Neuronal stem cell (in vitro differentiated cells): Measurements from ENCODE around the gene ATP9B.

Experiments
- DNase-seq: peaks from one replicate; pipeline ENCODE4 v3.0.0-alpha.2; 2013; ENCODE audit warnings: low spot score
- H2AFZ ChIP-seq: one replicate; pipeline ENCODE4 v1.6.1; 2013; ENCODE audit warnings: mild to moderate bottlenecking, low read length, inconsistent platforms
- H2AK5ac ChIP-seq: 2 replicates; pipeline ENCODE4 v1.6.1; 2013; ENCODE audit warnings: low read depth, mild to moderate bottlenecking, inconsistent platforms, low read length, moderate library complexity, mixed read lengths
- H2BK120ac ChIP-seq: 2 replicates; pipeline ENCODE4 v1.6.1; 2013; ENCODE audit warnings: low read depth, mild to moderate bottlenecking, inconsistent platforms, low read length, moderate library complexity, mixed read lengths
- H2BK12ac ChIP-seq: one replicate; pipeline ENCODE4 v1.6.1; 2013; ENCODE audit warnings: low read length, inconsistent platforms
- H2BK15ac ChIP-seq: 2 replicates; pipeline ENCODE4 v1.6.1; 2013; ENCODE audit warnings: mild to moderate bottlenecking, low read length, inconsistent platforms, mixed read lengths
- H2BK5ac ChIP-seq: one replicate; pipeline ENCODE4 v1.6.1; 2013; ENCODE audit warnings: inconsistent platforms, mild to moderate bottlenecking, low read length, moderate library complexity
- H3K14ac ChIP-seq: one replicate; pipeline ENCODE4 v1.6.1; 2013; ENCODE audit warnings: low read length, inconsistent platforms
- H3K18ac ChIP-seq: 2 replicates; pipeline ENCODE4 v1.6.1; 2013; ENCODE audit warnings: low read length, inconsistent platforms
- H3K23ac ChIP-seq: 2 replicates; pipeline ENCODE4 v1.6.1; 2013; ENCODE audit warnings: low read depth, mild to moderate bottlenecking, mixed read lengths, low read length, inconsistent platforms; ENCODE audit not compliant: poor library complexity
- H3K27ac ChIP-seq: replicated peaks from 3 replicates; pipeline ENCODE4 v1.5.1; 2013; ENCODE audit warnings: low read length, inconsistent platforms
- H3K27me3 ChIP-seq, 3 experiments: 2 replicates each; pipeline ENCODE4 v1.6.1; 2013; ENCODE audit warnings: low read length in 3 of 3, mild to moderate bottlenecking in 2 of 3, inconsistent platforms in 1 of 3, low read depth in 1 of 3, mixed read lengths in 1 of 3, moderate library complexity in 1 of 3; ENCODE audit not compliant: control insufficient read depth in 3 of 3, insufficient read depth in 3 of 3
- H3K36me3 ChIP-seq, 2 donors: replicated peaks in 1 of 2; 2 replicates each; pipeline ENCODE4 v1.6.1; 2013; ENCODE audit warnings: low read length in 2 of 2; ENCODE audit not compliant: control insufficient read depth in 2 of 2, insufficient read depth in 2 of 2
- H3K4ac ChIP-seq: 2 replicates; pipeline ENCODE4 v1.6.1; 2013; ENCODE audit warnings: inconsistent platforms, mild to moderate bottlenecking, low read length, moderate library complexity
- H3K4me1 ChIP-seq, 2 donors: 1 replicate in 1 of 2; 2 replicates in 1 of 2; pipeline ENCODE4 v1.6.1; 2013; ENCODE audit warnings: low read length in 2 of 2, low read depth in 1 of 2; ENCODE audit not compliant: control insufficient read depth in 2 of 2, insufficient read depth in 1 of 2
- H3K4me2 ChIP-seq: one replicate; pipeline ENCODE4 v1.6.1; 2013; ENCODE audit warnings: mild to moderate bottlenecking, low read length, inconsistent platforms; ENCODE audit not compliant: insufficient read depth, poor library complexity, severe bottlenecking
- H3K4me3 ChIP-seq, 2 donors: 2 replicates each; pipeline ENCODE4 v1.5.1; 2013; ENCODE audit warnings: low read length in 2 of 2, mild to moderate bottlenecking in 2 of 2, inconsistent platforms in 1 of 2, moderate library complexity in 1 of 2
- H3K79me1 ChIP-seq: one replicate; pipeline ENCODE4 v1.6.1; 2013; ENCODE audit warnings: low read depth, mild to moderate bottlenecking, inconsistent platforms, low read length, moderate library complexity
- H3K9ac ChIP-seq: one replicate; pipeline ENCODE4 v1.6.1; 2013; ENCODE audit warnings: mild to moderate bottlenecking, low read depth, low read length, inconsistent platforms; ENCODE audit not compliant: poor library complexity
- H3K9me3 ChIP-seq, 2 donors: replicated peaks in 1 of 2; 2 replicates each; pipeline versions ENCODE3 to v1.6.1; 2013; ENCODE audit warnings: low read length in 2 of 2, mild to moderate bottlenecking in 2 of 2, inconsistent platforms in 1 of 2, low read depth in 1 of 2, mixed read lengths in 1 of 2, moderate library complexity in 1 of 2; ENCODE audit not compliant: control insufficient read depth in 2 of 2, insufficient read depth in 1 of 2
- H4K8ac ChIP-seq: one replicate; pipeline ENCODE4 v1.6.1; 2013; ENCODE audit warnings: low read depth, mild to moderate bottlenecking, inconsistent platforms, low read length, moderate library complexity
- H4K91ac ChIP-seq: one replicate; pipeline ENCODE4 v1.6.1; 2013; ENCODE audit warnings: low read length, low read depth, mild to moderate bottlenecking, inconsistent platforms; ENCODE audit not compliant: poor library complexity
- WGBS, 2 donors: extraction: QIAGEN DNeasy Blood & Tissue Kit; methylation state at CpG; one replicate each; pipeline ENCODE4 v1.1.7; 2013; ENCODE audit warnings: missing lambda C conversion rate in 2 of 2, mixed read lengths in 1 of 2; ENCODE audit not compliant: insufficient read length in 2 of 2, insufficient replicate concordance in 1 of 2; ENCODE audit errors: extremely low coverage in 2 of 2; 5-methylcytosine and 5-hydroxymethylcytosine counted together

ATP9B gene

GRCh38 chr18:79395761-79396404 lies 326.7 kb downstream of the ATP9B start, which contains the start of gene NFATC1:
TSS of gene NFATC1 (plus strand) at chr18:79395930. CDS start at chr18:79396225, 295 bp downstream.
- Histone ChIP-seq H2BK120ac (no peak within 1 kb of the TSS), H3K4ac (no peak within 1 kb of the TSS), H2AFZ (peak within 1 kb of the TSS; percentile 87), H2BK15ac (peak within 1 kb of the TSS; percentile 67), H3K14ac (peak within 1 kb of the TSS; percentile 31), H3K79me1 (no peaks in the 10 kb centered on the region), H3K27ac (no peak within 1 kb of the TSS), H3K9me3 (no peaks in the 10 kb centered on the region), H3K18ac (peak within 1 kb of the TSS; percentile 95), H3K4me2 (peak within 1 kb of the TSS; percentile 69), H3K4me3 (peak within 1 kb of the TSS; percentile 22 to 80), H2BK12ac (no peak within 1 kb of the TSS), H4K8ac (peak within 1 kb of the TSS; percentile 17), H2BK5ac (no peak within 1 kb of the TSS), H2AK5ac (no peak within 1 kb of the TSS), H3K27me3 (peaks cover 55 to 76% (median 71%) of the 10 kb centered on the region in 3 experiments), H3K23ac (peak within 1 kb of the TSS; percentile 85), H3K4me1 (peaks cover 4 to 7% of the 10 kb centered on the region in 2 donors), H3K9ac (peak within 1 kb of the TSS; percentile 60), H3K36me3 (no peaks in the 10 kb centered on the region), H4K91ac (no peak within 1 kb of the TSS)
- DNase-seq = peak; percentile 65
- no CpG with 5 or more reads among the region's 91 CpGs for WGBS, 2 donors

- H3K9me3 ChIP-seq = no peaks in the 10 kb centered on the region
- H3K14ac ChIP-seq = peak overlapping the region; percentile 31
- H3K9ac ChIP-seq = peak overlapping the region; percentile 60
- peak overlapping the region; percentile 67 for H2BK15ac ChIP-seq
- peak overlapping the region; percentile 87 for H2AFZ ChIP-seq
- peak overlapping the region; percentile 95 for H3K18ac ChIP-seq
- H2BK12ac ChIP-seq = no peak overlapping the region
- H3K36me3 ChIP-seq = no peaks in the 10 kb centered on the region
- H3K4me3 ChIP-seq = peak overlapping the region in 1 of 2 donors; percentile 66
- no peak overlapping the region for H2BK5ac ChIP-seq
- peaks cover 55 to 78% (median 68%) of the 10 kb centered on the region in 3 experiments for H3K27me3 ChIP-seq
- H3K27ac ChIP-seq = no peak overlapping the region
- WGBS, 2 donors = no CpG with 5 or more reads among the region's 68 CpGs
- H4K91ac ChIP-seq = no peak overlapping the region
- H4K8ac ChIP-seq = no peak overlapping the region
- H3K23ac ChIP-seq = peak overlapping the region; percentile 85
- no peak overlapping the region for H3K4ac ChIP-seq
- H3K79me1 ChIP-seq = no peaks in the 10 kb centered on the region
- peak overlapping the region; percentile 69 for H3K4me2 ChIP-seq
- H2AK5ac ChIP-seq = no peak overlapping the region
- no peak overlapping the region for H2BK120ac ChIP-seq
- H3K4me1 ChIP-seq = peaks cover 4 to 7% of the 10 kb centered on the region in 2 donors
- no peak for DNase-seq
Measured at GRCh38 chr18:79396431-79397246, 327.4 kb downstream of the ATP9B start.

GRCh38 chr18:79397247-79397829 lies 328.1 kb downstream of the ATP9B start:
- H3K14ac ChIP-seq = no peak overlapping the region
- H3K23ac ChIP-seq = no peak overlapping the region
- no peak overlapping the region for H3K4ac ChIP-seq
- H3K9ac ChIP-seq = no peak overlapping the region
- H3K4me2 ChIP-seq = no peak overlapping the region
- peaks cover 4 to 7% of the 10 kb centered on the region in 2 donors for H3K4me1 ChIP-seq
- H2BK120ac ChIP-seq = no peak overlapping the region
- no peak overlapping the region for H3K4me3 ChIP-seq
- peak overlapping the region; percentile 58 for H2BK12ac ChIP-seq
- WGBS, 2 donors = no CpG with 5 or more reads among the region's 27 CpGs
- no peak overlapping the region for H3K18ac ChIP-seq
- no peaks in the 10 kb centered on the region for H3K9me3 ChIP-seq
- no peak for DNase-seq
- no peaks in the 10 kb centered on the region for H3K79me1 ChIP-seq
- H3K27ac ChIP-seq = no peak overlapping the region
- no peak overlapping the region for H4K8ac ChIP-seq
- no peak overlapping the region for H2BK5ac ChIP-seq
- H2AK5ac ChIP-seq = peak overlapping the region; percentile 76
- H4K91ac ChIP-seq = no peak overlapping the region
- peaks cover 50 to 78% (median 62%) of the 10 kb centered on the region in 3 experiments for H3K27me3 ChIP-seq
- H2BK15ac ChIP-seq = no peak overlapping the region
- no peaks in the 10 kb centered on the region for H3K36me3 ChIP-seq
- H2AFZ ChIP-seq = no peak overlapping the region
